Ecto neural progenitor cell (in vitro differentiated cells): ENCODE results near the gene MYO1G.

ENCODE experiments used
- DNase-seq: peaks from one replicate; pipeline ENCODE4 v3.0.0-alpha.2; 2018; ENCODE audit warnings: low spot score

The MYO1G gene

GRCh38 chr7:44966731-44967538 lies 11.9 kb downstream of the MYO1G start:
- no peak for DNase-seq

GRCh38 chr7:44965937-44966730 lies 12.7 kb downstream of the MYO1G start:
- no peak for DNase-seq

GRCh38 chr7:44965441-44965903 lies 13.3 kb downstream of the MYO1G start:
- DNase-seq: no peak

- DNase-seq: no peak
Observed at GRCh38 chr7:44964831-44965440, 13.9 kb downstream of the MYO1G start.

- DNase-seq: no peak
Observed at GRCh38 chr7:44964384-44964830, 14.4 kb downstream of the MYO1G start.

GRCh38 chr7:44963364-44964290 lies 15.2 kb downstream of the MYO1G start:
- no peak for DNase-seq

- DNase-seq: peak; percentile 78
Observed at GRCh38 chr7:44962483-44963251, 16.1 kb downstream of the MYO1G start.

GRCh38 chr7:44961844-44962482 lies 16.9 kb downstream of the MYO1G start:
- DNase-seq: no peak

- DNase-seq: no peak
Observed at GRCh38 chr7:44960011-44960580, 18.7 kb downstream of the MYO1G start.

GRCh38 chr7:44959433-44959951 lies 19.3 kb downstream of the MYO1G start:
- DNase-seq: no peak

GRCh38 chr7:44958645-44959344 lies 20.0 kb downstream of the MYO1G start:
- DNase-seq: no peak

- DNase-seq: no peak
Observed at GRCh38 chr7:44956157-44956766, 22.6 kb downstream of the MYO1G start.

GRCh38 chr7:44955733-44956132 lies 23.1 kb downstream of the MYO1G start:
- no peak for DNase-seq

- no peak for DNase-seq
Observed at GRCh38 chr7:44953156-44953555, 25.7 kb downstream of the MYO1G start.

GRCh38 chr7:44949303-44949702 lies 29.5 kb downstream of the MYO1G start:
- no peak for DNase-seq

GRCh38 chr7:44945479-44945878 lies 33.3 kb downstream of the MYO1G start:
- no peak for DNase-seq

GRCh38 chr7:44944821-44945220 lies 34.0 kb downstream of the MYO1G start:
- no peak for DNase-seq

- no peak for DNase-seq
Observed at GRCh38 chr7:44943631-44944030, 35.2 kb downstream of the MYO1G start.

GRCh38 chr7:44937426-44937825 lies 41.4 kb downstream of the MYO1G start:
- no peak for DNase-seq
